ENCODE results near the gene TRIM38.

DNA sequence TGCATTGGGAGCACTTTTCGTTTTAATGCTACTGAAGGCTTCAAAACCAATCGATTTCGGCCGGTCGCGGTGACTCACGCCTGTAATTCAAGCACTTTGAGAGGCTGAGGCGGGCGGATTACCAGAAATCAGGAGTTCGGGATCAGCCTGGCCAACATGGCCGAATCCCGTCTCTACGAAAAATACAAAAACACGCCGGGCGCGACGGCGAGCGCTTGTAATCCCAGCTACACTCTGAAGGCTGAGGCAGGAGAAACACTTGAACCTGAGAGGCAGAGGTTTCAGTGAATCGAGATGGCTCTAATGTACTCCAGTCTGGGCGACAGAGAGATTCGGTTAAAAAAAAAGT is 58.4 kb downstream of the TRIM38 start:
- TF ChIP-seq POLR2A (IDR thresholded peaks at IDR 0.05), result no peak
- TF ChIP-seq, protein P1, sequence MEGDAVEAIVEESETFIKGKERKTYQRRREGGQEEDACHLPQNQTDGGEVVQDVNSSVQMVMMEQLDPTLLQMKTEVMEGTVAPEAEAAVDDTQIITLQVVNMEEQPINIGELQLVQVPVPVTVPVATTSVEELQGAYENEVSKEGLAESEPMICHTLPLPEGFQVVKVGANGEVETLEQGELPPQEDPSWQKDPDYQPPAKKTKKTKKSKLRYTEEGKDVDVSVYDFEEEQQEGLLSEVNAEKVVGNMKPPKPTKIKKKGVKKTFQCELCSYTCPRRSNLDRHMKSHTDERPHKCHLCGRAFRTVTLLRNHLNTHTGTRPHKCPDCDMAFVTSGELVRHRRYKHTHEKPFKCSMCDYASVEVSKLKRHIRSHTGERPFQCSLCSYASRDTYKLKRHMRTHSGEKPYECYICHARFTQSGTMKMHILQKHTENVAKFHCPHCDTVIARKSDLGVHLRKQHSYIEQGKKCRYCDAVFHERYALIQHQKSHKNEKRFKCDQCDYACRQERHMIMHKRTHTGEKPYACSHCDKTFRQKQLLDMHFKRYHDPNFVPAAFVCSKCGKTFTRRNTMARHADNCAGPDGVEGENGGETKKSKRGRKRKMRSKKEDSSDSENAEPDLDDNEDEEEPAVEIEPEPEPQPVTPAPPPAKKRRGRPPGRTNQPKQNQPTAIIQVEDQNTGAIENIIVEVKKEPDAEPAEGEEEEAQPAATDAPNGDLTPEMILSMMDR (IDR thresholded peaks at IDR 0.05 in 4 of 5, conservative IDR thresholded peaks at IDR 0.05 in 1 of 5), result no peak
